GM18505 (cell line): ENCODE results near the gene TSGA10IP.

Experiments
- ATAC-seq: cut with Tn5 transposase; IDR thresholded peaks from one replicate; pipeline ENCODE4 v1.9.1; 2021; ENCODE audit not compliant: unreplicated experiment
- POLR2A ChIP-seq: IDR thresholded peaks from 4 replicates; pipeline ENCODE4 v1.6.1; 2011; ENCODE audit warnings: borderline replicate concordance; ENCODE audit not compliant: insufficient read depth, insufficient read length; ENCODE audit errors: extremely low read depth

TSGA10IP gene

DNA sequence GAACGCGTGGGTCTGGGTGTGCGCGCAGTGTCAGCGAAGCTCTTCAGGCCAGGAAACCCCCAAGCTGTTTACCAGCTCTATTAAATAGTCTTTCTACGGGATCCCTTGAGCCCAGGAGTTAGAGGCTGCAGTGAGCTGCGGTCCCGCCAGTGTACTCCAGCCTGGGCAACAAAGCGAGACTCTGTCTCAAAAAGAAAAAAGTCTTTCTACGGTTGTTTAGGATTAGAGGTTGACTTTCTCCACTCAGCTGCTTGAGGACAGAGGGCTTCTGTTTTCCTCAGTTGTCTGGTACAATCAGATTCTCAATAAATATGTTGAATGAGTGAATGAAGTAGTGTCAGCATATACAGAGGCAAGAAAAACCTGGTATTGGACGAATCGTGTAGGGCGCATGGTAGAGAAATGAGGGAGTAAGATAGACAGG is 16.9 kb downstream of the TSGA10IP start:
- no peak for ATAC-seq
- no peak for TF ChIP-seq POLR2A

DNA sequence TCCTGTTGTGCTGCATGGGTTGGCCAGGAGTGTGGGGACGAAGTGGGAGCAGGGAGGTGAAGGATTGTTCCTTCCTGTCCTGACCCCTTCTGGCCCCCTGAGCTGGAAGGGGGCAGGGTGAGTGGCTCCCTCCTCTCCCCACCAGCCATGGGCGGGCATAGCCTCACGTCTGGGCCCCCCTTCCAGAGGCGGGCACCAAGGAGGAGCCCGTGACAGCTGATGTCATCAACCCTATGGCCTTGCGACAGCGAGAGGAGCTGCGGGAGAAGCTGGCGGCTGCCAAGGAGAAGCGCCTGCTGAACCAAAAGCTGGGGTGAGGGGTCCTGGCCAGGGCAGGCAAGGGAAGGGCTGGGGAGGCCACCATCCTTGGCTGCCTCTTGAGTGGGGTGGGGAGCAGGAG is 19.6 kb downstream of the TSGA10IP start:
- TF ChIP-seq POLR2A = no peak

DNA sequence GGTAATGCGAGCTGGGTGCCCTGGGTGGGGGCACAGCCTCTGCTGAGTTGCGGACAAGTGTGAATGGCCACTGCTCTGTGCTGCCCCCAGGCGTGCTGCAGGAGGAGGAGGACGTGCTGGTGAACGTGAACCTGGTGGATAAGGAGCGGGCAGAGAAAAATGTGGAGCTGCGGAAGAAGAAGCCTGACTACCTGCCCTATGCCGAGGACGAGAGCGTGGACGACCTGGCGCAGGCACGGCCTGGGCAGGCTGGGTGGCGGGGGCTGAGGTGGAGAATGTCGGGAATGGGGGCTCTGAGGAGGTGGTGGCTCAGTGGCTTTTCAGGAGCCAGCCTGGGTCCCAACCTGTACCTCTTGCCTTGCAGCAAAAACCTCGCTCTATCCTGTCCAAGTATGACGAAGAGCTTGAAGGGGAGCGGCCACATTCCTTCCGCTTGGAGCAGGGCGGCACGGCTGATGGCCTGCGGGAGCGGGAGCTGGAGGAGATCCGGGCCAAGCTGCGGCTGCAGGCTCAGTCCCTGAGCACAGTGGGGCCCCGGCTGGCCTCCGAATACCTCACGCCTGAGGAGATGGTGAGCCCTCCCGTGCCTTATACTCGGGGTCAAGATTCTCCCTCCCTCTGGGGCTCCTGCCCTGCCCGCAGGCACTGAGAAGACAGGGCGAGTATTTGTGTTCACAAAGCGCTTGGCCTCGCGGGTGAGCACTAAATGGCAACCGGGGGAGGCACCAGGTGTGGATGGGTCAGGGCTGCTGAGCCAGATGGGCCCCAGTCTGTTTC is 20.9 kb downstream of the TSGA10IP start:
- TF ChIP-seq POLR2A = no peak
- no peak for ATAC-seq

More for the DNA sequence above, 19.6 kb downstream of the TSGA10IP start:
- no peak for ATAC-seq

DNA sequence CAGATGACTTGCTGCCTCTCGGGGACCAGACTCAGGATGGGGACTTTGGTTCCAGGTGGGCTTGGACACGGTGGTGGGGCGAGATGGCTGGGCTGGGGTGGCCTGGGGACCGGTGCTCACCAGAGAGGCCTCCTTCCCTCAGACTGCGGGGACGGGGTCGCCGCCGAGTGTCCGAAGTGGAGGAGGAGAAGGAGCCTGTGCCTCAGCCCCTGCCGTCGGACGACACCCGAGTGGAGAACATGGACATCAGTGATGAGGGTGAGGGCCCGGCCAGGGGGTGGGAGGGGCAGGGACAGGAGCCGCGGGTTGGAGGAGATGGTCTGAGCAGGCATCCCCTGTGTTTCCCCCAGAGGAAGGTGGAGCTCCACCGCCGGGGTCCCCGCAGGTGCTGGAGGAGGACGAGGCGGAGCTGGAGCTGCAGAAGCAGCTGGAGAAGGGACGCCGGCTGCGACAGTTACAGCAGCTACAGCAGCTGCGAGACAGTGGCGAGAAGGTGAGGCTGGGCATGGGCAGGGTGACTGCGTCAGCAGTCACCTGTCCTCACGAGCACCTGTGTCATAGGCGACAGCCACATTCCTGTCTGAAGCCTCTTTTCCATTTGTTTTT is 22.2 kb downstream of the TSGA10IP start:
- ATAC-seq = no peak
- TF ChIP-seq POLR2A = no peak

DNA sequence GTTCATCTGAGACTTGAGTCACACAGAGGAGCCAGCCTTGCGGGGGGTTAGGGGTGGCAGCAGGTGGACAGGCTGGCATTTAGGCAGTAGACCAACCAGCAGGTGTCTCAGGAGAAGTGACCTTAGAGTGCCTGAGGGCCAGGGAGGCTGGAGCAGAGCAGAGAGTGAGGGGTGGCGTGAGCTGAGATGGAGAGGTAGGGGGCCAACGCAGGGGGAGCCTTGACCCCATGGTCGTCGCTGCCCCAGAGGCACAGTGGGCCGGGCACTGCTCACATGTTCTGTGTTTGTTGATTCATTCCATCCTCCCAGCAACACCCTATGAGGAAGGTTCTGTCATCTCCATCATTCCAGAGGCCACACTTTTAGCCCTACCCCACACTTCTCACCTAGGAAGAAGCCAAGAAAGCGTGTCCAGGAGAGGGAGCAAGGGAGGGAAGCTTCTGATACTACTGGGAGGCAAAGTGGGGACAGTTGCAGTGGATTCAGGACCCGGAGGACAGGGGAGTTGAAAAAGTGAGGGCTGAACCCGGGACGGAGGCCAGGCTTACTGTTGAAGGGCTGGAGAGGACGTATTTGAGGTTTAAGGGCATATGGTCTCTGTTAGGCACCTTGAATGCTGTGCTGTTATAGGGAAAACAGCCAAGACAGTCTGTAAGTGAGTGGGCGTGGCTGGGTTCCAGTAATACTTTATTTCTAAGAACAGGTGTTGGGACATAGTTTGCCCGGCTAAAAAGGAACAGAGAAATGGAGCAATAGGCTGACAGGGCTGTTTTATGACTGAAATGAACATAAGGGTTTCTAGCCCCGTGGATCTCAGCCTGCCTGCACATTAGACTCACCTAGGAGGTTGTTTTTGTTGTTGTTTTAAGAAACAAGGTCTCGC is 23.6 kb downstream of the TSGA10IP start:
- no peak for ATAC-seq
- no peak for TF ChIP-seq POLR2A

DNA sequence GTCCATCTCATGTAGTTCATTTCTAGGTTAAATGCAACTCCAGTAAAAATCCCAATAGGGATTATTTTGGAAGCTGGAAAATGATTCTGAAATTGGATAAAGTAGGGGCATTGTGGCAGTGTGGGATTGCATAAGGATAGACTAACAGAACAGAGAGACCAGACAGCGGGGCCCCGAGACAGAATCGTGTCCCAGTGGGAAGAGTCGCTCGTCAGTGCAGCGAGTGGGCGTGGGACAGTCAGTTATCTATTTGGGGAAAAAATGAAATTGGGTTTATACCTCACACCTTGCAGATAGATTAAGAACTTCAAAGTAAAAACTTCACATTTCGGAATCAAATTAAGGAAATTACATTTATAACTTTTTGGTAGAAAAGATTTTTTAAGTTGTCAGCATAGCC is 26.8 kb downstream of the TSGA10IP start:
- ATAC-seq = no peak

DNA sequence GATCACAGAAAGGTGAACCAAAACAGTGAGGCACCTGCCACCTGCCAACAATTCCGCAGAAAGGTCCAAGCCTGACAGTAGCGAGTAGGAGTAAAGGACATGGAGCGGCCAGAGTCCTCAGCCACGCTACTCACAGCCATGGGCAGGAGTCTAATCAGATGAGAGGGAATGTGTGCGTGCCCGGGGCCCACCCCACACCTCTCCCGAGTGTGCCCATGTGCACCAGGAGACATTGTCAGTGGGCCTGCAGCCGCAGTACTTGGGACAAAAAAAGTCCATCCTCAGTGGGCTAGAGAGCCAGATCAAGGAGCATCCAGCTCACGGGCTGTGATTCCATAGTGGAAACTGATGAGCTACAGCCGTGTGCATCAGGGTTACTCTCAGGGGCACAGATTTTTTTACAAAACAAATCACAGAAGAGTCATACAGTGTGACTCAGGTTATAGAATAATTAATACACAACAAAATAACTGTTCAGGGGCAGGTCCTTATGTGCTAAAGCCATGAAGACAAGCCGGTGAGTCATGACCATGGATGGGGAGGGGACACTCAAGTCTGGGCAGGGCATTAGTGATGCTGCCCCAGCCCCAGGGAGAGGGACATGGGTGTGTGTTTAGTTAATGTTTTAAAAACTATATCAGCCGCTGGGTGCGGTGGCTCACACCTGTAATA is 28.3 kb downstream of the TSGA10IP start:
- ATAC-seq = no peak
- TF ChIP-seq POLR2A = no peak

More for the DNA sequence above, 26.8 kb downstream of the TSGA10IP start:
- no peak for TF ChIP-seq POLR2A

DNA sequence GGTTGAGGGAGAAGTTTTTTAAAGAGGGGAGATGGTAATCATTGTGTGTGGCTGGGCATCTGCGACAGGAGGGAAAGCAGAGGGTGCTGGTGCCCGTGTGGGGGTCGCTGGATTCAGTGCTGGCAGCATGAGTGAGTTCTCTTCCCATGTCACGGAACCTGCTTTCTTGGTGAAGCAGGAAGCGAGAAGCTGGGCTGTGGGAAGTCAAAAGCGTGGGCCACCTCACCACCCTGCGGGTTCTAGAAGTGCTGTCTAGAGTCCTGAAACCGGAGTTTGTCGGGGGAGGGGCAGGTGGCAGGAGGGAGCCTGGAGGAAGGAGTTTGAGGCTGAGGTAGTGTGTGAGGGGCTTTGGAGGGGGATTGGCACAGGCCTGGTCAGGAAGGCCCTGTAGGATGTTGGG is 30.5 kb downstream of the TSGA10IP start:
- TF ChIP-seq POLR2A = no peak

DNA sequence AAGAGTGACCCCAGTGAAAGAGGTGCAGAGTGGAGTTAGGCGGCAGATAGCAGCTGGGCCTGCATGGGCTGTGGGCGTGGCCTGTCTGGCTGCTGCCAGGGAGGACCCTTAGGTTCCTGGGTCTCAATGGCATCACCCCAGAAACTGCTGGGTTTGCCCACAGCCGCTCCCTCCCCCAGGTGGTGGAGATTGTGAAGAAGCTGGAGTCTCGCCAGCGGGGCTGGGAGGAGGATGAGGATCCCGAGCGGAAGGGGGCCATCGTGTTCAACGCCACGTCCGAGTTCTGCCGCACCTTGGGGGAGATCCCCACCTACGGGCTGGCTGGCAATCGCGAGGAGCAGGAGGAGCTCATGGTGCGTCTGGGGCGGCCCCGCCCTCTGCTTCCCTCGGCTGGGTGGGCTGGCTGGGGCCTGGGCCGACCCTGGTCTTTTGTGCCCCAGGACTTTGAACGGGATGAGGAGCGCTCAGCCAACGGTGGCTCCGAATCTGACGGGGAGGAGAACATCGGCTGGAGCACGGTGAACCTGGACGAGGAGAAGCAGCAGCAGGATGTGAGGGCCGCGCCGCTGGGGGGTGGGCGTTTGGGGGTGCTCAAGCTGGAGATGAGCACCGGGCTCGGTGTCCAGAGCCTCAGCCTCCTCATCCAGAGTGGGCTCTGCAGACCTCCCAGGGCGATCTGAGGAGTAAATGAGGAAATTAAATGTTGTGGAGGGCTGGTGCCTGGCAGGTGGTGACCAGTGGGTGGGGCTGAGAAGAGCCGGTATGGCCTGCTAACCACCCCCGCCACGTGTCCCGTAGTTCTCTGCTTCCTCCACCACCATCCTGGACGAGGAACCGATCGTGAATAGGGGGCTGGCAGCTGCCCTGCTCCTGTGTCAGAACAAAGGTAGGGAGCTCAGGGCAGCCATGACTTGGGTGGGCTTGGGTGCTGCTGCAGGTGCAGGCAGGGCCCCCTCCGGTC is 31.2 kb downstream of the TSGA10IP start:
- TF ChIP-seq POLR2A = no peak
- no peak for ATAC-seq

More for the DNA sequence above, 30.5 kb downstream of the TSGA10IP start:
- ATAC-seq = no peak

DNA sequence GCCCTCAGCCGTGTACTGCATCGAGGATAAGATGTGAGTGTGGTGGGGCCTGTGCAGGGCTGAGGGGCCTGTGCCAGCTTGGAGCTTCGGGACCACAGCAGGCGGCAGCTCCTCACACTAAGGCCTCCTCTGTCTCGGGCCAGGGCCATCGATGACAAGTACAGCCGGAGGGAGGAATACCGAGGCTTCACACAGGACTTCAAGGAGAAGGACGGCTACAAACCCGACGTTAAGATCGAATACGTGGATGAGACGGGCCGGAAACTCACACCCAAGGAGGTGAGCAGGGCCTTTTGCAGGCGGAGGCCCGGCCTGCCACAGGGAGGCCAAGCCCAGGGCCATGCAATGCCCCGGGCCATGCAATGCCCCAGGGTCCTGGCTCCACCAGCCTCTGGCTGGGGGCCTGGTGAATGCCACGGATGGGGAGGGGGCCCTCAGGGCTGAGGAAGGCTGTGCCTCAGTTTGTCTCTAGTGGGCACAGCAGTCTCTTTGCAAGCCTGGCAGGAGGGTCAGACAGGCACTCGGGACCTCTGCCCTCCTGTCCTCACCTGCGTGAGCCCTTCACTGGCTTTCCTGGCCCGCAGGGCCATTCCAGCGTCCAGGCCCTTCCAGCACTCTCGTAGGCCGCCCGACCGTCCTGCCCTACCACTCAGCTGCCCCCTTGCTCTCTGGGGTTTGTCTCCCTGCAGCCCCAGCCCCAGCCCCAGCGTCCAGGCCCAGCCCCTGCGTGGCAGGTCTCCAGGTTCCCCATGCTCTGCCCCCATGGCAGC is 32.5 kb downstream of the TSGA10IP start:
- TF ChIP-seq POLR2A = no peak
- no peak for ATAC-seq

DNA sequence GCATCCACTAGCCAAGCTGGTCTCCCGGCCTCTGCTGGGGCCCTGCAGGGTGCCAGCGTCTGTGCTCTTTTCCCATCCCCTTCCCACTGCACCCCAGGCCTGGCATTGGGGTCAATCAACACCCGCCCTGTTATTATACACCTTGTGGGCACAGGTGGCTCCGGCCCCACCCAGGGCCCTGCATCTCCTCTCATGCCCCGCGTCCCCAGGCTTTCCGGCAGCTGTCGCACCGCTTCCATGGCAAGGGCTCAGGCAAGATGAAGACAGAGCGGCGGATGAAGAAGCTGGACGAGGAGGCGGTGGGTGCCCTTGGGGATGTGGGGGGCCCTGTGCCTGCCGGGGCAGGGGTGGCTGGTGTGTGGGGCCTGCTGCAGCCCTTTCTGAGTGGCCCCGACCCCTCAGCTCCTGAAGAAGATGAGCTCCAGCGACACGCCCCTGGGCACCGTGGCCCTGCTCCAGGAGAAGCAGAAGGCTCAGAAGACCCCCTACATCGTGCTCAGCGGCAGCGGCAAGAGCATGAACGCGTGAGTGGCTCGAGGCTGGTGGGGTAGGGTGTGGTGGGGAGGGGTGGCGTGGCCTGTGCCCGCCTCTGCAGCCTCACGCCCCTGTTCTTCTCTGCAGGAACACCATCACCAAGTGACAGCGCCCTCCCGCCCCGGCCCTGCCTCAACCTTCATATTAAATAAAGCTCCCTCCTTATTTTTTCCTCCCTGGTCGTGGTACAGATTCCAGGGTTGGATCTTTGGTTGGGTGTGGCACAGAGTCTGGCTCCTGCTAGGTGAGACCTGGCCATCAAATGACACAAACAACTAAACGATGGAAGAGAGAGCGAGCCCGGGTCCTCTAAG is 33.3 kb downstream of the TSGA10IP start:
- no peak for ATAC-seq
- no peak for TF ChIP-seq POLR2A

DNA sequence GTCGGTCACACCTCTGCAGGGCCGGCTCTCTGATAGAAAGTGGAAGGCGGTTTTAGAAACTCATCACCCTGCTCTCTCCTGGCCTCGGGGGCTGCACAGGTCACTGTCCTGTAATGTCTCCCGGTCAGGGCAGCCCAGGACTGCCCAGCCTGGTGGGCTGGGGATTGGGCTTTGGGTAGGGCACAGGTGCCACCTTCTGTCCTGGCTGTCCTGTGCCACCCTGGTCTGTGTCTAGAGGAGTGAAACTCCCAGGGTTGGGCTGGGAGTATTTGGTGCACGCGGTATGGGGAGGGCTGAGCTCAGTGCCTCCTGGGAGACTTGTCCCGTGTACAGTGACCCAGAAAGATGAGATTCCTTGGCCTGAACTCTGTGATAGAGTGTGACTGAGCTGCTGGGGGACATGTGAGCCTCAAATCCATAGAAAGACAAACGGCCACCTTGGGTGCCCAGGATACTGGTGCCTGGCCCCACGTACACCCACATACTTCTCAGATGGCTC is 34.0 kb downstream of the TSGA10IP start:
- no peak for ATAC-seq
- TF ChIP-seq POLR2A = no peak
